ENCODE results near the gene RIN3. TPM values are rescaled to one million over a fixed set of nuclear protein-coding genes. Genes with fewer than 3 reads are reported as not detected.

Gene RIN3
- total RNA-seq, 1 experiment from 2014 or later, result 10.9 TPM

GRCh38 chr14:92626041-92626440 is 112.5 kb downstream of the RIN3 start:
- CTCF ChIA-PET, result no interaction called here
- DNase-seq (ENCODE audit: low read depth, low spot score) (no peak), ATAC-seq (no peak)
- no TSS peak for BruUV-seq (replicated peaks)
- intact Hi-C loops (cut with micrococcal nuclease; ENCODE audit: unreplicated experiment), result no loop called here
- H3K27me3 ChIP-seq (ENCODE audit: control insufficient read depth, insufficient read depth, low read length), result no peaks in the 10 kb centered on the region
- no peaks in the 10 kb centered on the region for H3K36me3 ChIP-seq (ENCODE audit: control insufficient read depth, insufficient read depth, low read length)
- H3K4me1 ChIP-seq (ENCODE audit: control insufficient read depth, insufficient read depth, low read length), result no peaks in the 10 kb centered on the region
- H3K9me3 ChIP-seq (ENCODE audit: control insufficient read depth, insufficient read depth, low read depth, low read length), result peaks cover 3% of the 10 kb centered on the region; the same call in 1 of the 2 replicates
- no peak overlapping the region for H3K27ac ChIP-seq (ENCODE audit: low read length)
- in situ Hi-C loops (cut with HindIII; ENCODE audit: low pct_unique_long_range_greater_than_20kb, low sequenced_read_pairs), result no loop called here
- no peak for TF ChIP-seq SIN3A (IDR thresholded peaks at IDR 0.05; ENCODE audit: borderline replicate concordance, insufficient read depth, low read depth, low read length)
- TF ChIP-seq CTCF (IDR thresholded peaks at IDR 0.05), result no peak
- TF ChIP-seq TCF7L2 (IDR thresholded peaks at IDR 0.05; ENCODE audit: low read depth, low read length), result no peak
- no peak for TF ChIP-seq POLR2AphosphoS5 (IDR thresholded peaks at IDR 0.05; ENCODE audit: low read depth, low read length)
- TF ChIP-seq REST (IDR thresholded peaks at IDR 0.05; ENCODE audit: insufficient read depth in 1 of 2, low read depth in 2 of 2, low read length in 1 of 2), result no peak
- no peak overlapping the region for H3K4me3 ChIP-seq (ENCODE audit: low read depth in 2 of 2, low read length in 2 of 2)
- POLR2A ChIA-PET, result no interaction called here

GRCh38 chr14:92627707-92628215 is 114.2 kb downstream of the RIN3 start:
- Histone ChIP-seq H3K9me3 (ENCODE audit: control insufficient read depth, insufficient read depth, low read depth, low read length) (peaks cover 3% of the 10 kb centered on the region; the same call in 1 of the 2 replicates), H3K4me3 (ENCODE audit: low read depth in 2 of 2, low read length in 2 of 2) (no peak overlapping the region), H3K4me1 (ENCODE audit: control insufficient read depth, insufficient read depth, low read length) (no peaks in the 10 kb centered on the region), H3K27ac (ENCODE audit: low read length) (no peak overlapping the region), H3K27me3 (ENCODE audit: control insufficient read depth, insufficient read depth, low read length) (no peaks in the 10 kb centered on the region), H3K36me3 (ENCODE audit: control insufficient read depth, insufficient read depth, low read length) (no peaks in the 10 kb centered on the region)
- no peak for TF ChIP-seq POLR2AphosphoS5 (IDR thresholded peaks at IDR 0.05; ENCODE audit: low read depth, low read length)
- no peak for TF ChIP-seq CTCF (IDR thresholded peaks at IDR 0.05)
- no peak for TF ChIP-seq SIN3A (IDR thresholded peaks at IDR 0.05; ENCODE audit: borderline replicate concordance, insufficient read depth, low read depth, low read length)
- no peak for TF ChIP-seq REST (IDR thresholded peaks at IDR 0.05; ENCODE audit: insufficient read depth in 1 of 2, low read depth in 2 of 2, low read length in 1 of 2)
- TF ChIP-seq TCF7L2 (IDR thresholded peaks at IDR 0.05; ENCODE audit: low read depth, low read length), result no peak
- BruUV-seq (replicated peaks), result no TSS peak
- no peak for DNase-seq (ENCODE audit: low read depth, low spot score)
- ATAC-seq, result no peak
- in situ Hi-C loops (cut with HindIII; ENCODE audit: low pct_unique_long_range_greater_than_20kb, low sequenced_read_pairs) (no loop called here), intact Hi-C loops (cut with micrococcal nuclease; ENCODE audit: unreplicated experiment) (no loop called here)
- CTCF ChIA-PET, result no interaction called here
- POLR2A ChIA-PET, result no interaction called here

Data from Panc1 (cell line).